NCI-H2196 (cell line): ENCODE results near the gene PDZD2.
"Not testable (repeated sequence)": the region's sequence is repeated elsewhere in the genome, so short reads cannot be mapped to it uniquely, and the experiment has no call there.

Source experiments
- DNase-seq: peaks from one replicate; lab custom pipeline; 2025; ENCODE audit not compliant: unreplicated experiment; lab: John Stamatoyannopoulos, UW

PDZD2 gene

GRCh38 chr5:31731710-31732301 is 92.9 kb downstream of the PDZD2 start:
- no peak for DNase-seq

DNA sequence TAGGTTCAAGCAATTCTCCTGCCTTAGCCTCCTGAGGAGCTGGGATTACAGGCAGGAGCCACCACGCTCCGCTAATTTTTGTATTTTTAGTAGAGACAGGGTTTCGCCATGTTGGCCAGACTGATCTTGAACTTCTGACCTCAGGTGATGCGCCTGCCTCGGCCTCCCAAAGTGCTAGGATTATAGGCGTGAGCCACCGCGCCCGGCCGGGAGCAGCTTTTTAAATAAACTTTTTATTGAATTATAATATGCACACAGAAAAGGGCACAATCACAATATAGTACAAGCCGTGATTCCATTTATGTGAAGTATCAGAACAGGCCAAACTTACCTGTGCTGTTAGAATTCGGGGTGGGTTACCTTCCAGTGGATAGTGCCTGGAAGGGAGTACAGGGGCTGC is 93.9 kb downstream of the PDZD2 start:
- DNase-seq: not testable (repeated sequence)

- DNase-seq: no peak
These were observed 94.4 kb downstream of the PDZD2 start for GRCh38 chr5:31733371-31733770.

- no peak for DNase-seq
These were observed 97.2 kb downstream of the PDZD2 start for GRCh38 chr5:31736127-31736526.

- no peak for DNase-seq
These were observed 99.3 kb downstream of the PDZD2 start for GRCh38 chr5:31738199-31738598.

DNA sequence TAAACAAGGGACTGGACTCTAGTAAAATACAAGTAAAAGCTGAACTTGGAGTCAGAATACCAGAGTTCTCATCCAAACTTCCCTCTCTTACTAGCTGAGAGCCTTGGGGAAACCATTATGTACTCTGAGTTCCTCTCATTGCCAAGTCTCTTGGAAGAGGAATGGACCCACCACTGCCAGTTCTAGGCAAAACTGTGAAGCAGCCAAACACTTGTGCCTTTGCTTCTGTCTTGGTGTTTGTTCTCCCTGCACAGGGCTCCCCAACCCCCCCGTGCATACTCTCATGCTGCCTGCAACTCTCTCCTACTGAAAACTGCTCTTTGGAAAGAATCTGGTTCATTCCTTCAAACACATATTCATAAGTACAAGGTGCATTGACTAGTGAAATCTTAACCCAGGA is 102.6 kb downstream of the PDZD2 start:
- DNase-seq: no peak

DNA sequence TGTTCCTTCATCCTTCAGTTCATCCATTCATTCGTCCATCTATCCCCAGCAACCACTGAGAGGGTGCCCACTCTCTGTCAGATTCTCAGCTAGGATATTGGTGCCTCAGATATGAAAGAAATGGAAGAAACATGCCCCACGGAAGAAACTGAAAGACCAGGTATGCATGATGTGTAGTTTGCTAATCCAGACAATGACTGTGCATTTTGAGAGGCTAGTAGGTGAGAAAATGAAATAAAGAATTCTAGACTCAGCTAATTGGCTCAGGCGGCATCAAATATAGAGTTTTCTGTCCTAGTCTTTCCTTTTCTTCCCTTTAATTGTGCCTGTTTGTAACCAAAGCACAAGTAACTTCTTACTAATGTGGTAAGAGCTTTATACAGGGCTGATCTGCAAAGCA is 104.7 kb downstream of the PDZD2 start:
- no peak for DNase-seq

- DNase-seq: no peak
These were observed 109.7 kb downstream of the PDZD2 start for GRCh38 chr5:31748458-31749172.

GRCh38 chr5:31750215-31750614 is 111.3 kb downstream of the PDZD2 start:
- no peak for DNase-seq

DNA sequence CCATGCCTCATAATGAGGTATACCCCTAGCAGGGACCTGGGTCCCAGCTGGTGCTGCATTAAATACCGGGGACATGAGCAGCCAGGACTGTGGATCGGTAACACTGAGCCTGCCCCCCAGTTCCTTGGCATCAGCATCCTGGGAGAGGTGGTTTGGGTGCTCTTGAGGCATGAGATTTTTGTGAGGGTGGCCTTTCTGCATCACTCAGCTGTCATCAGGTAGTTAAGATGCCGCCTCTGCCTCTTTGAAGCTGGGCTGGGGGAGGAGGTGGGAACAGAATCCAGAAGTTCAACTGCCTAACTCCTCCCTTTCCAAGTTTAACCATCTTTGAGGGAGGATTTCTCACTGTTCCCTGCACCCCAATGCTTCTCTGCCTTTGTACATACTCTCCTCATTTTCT is 112.7 kb downstream of the PDZD2 start:
- no peak for DNase-seq

DNA sequence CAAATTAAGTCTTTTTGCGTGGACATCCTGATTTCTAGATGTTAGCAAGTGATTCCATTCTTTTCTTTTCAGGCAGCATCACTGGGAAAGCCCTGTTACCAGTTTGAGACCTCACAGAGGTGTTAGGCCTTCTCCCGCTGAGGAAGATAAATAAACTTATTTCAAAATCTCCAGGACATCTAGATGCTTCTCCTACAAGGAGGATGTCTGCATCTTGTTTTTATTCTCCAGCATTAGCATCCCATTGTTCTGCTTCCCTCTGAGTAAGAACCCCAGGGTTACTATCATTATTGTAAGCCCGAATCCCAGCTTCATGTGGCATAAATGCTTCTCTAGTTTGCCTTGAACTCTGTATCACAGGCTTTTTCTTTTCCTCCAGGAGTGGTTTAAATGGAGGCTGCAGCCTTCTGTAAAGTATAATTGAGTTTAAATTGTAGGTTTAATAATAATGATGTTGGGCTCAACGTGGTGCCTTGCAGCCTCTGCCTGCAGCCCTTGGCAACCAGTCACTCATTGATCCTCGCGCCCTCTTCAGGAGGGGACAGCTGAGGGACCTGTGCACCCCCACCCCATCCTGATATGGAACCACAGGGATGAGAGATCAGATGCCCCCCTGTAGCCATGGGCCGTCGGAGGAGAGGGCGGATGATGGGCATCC is 114.9 kb downstream of the PDZD2 start:
- DNase-seq: no peak

DNA sequence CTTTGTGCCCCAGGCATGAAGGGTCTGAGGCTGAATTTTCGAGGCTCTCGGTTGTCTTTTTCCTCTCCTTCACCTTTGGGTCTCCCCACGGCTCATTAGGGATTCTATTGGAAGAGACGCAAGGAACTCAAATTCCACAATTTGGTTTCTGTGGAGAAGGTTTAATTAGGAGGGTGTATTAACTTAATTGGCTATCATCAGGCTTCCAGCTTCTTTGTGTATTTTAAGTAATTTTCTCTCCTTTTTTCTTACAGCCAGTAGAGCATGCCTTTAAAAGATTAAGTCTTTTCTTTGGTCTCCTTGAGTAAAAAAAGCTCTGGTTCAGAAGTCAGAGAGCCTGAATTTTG is 115.4 kb downstream of the PDZD2 start:
- DNase-seq: no peak

GRCh38 chr5:31754741-31755675 is 116.1 kb downstream of the PDZD2 start:
- DNase-seq: no peak

- DNase-seq: no peak
These were observed 116.8 kb downstream of the PDZD2 start for GRCh38 chr5:31755676-31756230.

GRCh38 chr5:31757806-31758205 is 118.9 kb downstream of the PDZD2 start:
- DNase-seq: no peak

DNA sequence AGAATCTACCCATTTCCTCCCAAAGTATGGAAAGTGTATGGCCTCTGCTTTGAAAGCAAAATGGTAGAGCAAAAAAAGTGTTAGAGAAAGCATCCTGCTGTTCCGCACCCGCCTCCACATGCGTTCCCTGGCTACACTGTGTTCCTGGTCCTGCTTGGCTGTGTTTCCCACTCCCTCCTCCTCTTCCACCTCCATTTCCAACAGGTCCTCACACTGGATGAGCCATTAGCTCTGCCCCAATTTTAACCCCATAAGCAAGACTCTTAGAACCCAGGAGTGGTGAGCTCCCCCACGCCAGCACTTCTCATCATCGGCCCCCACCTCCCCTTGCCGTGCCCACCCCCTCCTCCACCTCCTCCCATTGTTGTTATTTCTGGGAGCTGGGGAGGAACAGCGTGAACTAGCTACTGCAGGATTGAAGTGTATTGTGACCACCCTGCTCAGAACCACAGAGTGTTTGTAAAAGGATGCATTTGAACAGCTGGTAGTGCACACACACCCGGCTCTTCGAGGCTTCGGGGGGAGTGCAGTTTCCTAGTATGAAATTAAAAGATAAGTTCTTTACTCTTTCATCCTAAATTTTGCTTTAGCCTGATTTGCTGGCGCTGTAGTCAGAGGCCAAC is 120.0 kb downstream of the PDZD2 start:
- DNase-seq: no peak

GRCh38 chr5:31759925-31760324 is 121.0 kb downstream of the PDZD2 start:
- no peak for DNase-seq

- DNase-seq: no peak
These were observed 122.9 kb downstream of the PDZD2 start for GRCh38 chr5:31761877-31762276.

- no peak for DNase-seq
These were observed 124.5 kb downstream of the PDZD2 start for GRCh38 chr5:31763424-31763823.

DNA sequence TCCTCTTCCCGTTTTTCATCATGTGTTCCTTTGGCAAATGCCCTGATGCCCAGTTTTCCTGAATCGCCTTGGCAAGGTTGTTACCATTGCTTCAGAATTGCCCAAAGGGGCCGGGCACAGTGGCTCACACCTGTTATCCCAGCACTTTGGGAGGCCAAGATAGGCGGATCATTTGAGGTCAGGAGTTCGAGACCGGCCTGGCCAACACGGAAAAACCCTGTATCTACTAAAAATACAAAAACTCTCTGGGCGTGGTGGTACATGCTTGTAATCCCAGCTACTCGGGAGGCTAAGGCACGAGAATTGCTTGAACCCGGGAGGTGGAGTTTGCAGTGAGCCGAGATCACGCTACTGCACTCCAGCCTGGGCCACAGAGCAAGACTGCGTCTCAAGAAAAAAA is 125.8 kb downstream of the PDZD2 start:
- DNase-seq: not testable (repeated sequence)
